HL-60/S4 treated with phorbol 12-myristate 13-acetate at 8.2 ng/mL for 4 days and 3 days (cell line): ENCODE results near the gene LTB4R2.

ENCODE experiments used
- in situ Hi-C: fragments of 300-500 bp; cut with MboI; formaldehyde crosslinking; loops from 2 replicates; pipeline ENCODE4 v1.15.0; 2022; ENCODE audit warnings: low sequenced_read_pairs

Gene LTB4R2

GRCh38 chr14:24309538-24310264 is at the start of gene LTB4R2:
Gene LTB4R2 (plus strand): TSS chr14:24310140. CDS start chr14:24310665, 525 bp downstream.
- in situ Hi-C loops: no loop called here

GRCh38 chr14:24260780-24261157 is 49.2 kb upstream of the LTB4R2 start:
- in situ Hi-C loops: no loop called here

- in situ Hi-C loops: no loop called here
Observed at GRCh38 chr14:24261256-24261968, 48.5 kb upstream of the LTB4R2 start.

GRCh38 chr14:24261969-24262327 is 48.0 kb upstream of the LTB4R2 start:
- in situ Hi-C loops: no loop called here

- in situ Hi-C loops: no loop called here
Observed at GRCh38 chr14:24262821-24263733, 46.9 kb upstream of the LTB4R2 start, which contains the start of gene TGM1. Gene TGM1 (minus strand): TSS chr14:24263177. CDS start chr14:24262352, 825 bp downstream.

GRCh38 chr14:24263848-24264247 is 46.1 kb upstream of the LTB4R2 start:
- in situ Hi-C loops: no loop called here

- in situ Hi-C loops: no loop called here
Observed at GRCh38 chr14:24264298-24264697, 45.6 kb upstream of the LTB4R2 start.

- in situ Hi-C loops: no loop called here
Observed at GRCh38 chr14:24266344-24267244, 43.3 kb upstream of the LTB4R2 start.

GRCh38 chr14:24267516-24267915 is 42.4 kb upstream of the LTB4R2 start:
- in situ Hi-C loops: no loop called here

GRCh38 chr14:24268225-24268624 is 41.7 kb upstream of the LTB4R2 start:
- in situ Hi-C loops: no loop called here

- in situ Hi-C loops: no loop called here
Observed at GRCh38 chr14:24269368-24269767, 40.6 kb upstream of the LTB4R2 start.

GRCh38 chr14:24269910-24270536 is 39.9 kb upstream of the LTB4R2 start:
- in situ Hi-C loops: no loop called here

GRCh38 chr14:24270537-24271133 is 39.3 kb upstream of the LTB4R2 start:
- in situ Hi-C loops: no loop called here

GRCh38 chr14:24271134-24271833 is 38.7 kb upstream of the LTB4R2 start, which contains the start of gene RABGGTA:
Gene RABGGTA (minus strand): TSS chr14:24271597. CDS start chr14:24271115, 482 bp downstream.
- in situ Hi-C loops: no loop called here

GRCh38 chr14:24271834-24272263 is 38.1 kb upstream of the LTB4R2 start:
- in situ Hi-C loops: no loop called here

GRCh38 chr14:24272467-24272866 is 37.5 kb upstream of the LTB4R2 start:
- in situ Hi-C loops: no loop called here

GRCh38 chr14:24273422-24273998 is 36.4 kb upstream of the LTB4R2 start:
- in situ Hi-C loops: no loop called here

- in situ Hi-C loops: no loop called here
Observed at GRCh38 chr14:24274101-24274543, 35.8 kb upstream of the LTB4R2 start.
